NCI-H748 (cell line): ENCODE results near the gene ADCY5.

Experiments
- DNase-seq: peaks from one replicate; lab custom pipeline; 2025; ENCODE audit not compliant: unreplicated experiment; lab: John Stamatoyannopoulos, UW

ADCY5 gene

GRCh38 chr3:123330441-123330991 lies 118.4 kb downstream of the ADCY5 start:
- no peak for DNase-seq

- DNase-seq = no peak
Observed at GRCh38 chr3:123329636-123330340, 119.1 kb downstream of the ADCY5 start.

GRCh38 chr3:123328851-123329635 lies 119.8 kb downstream of the ADCY5 start:
- DNase-seq = peak; percentile 54

GRCh38 chr3:123327956-123328850 lies 120.7 kb downstream of the ADCY5 start:
- peak; percentile 14 for DNase-seq

GRCh38 chr3:123327480-123327879 lies 121.4 kb downstream of the ADCY5 start:
- DNase-seq = no peak

- no peak for DNase-seq
Observed at GRCh38 chr3:123326531-123326930, 122.4 kb downstream of the ADCY5 start.

GRCh38 chr3:123325766-123326256 lies 123.1 kb downstream of the ADCY5 start:
- DNase-seq = no peak

- no peak for DNase-seq
Observed at GRCh38 chr3:123324880-123325765, 123.8 kb downstream of the ADCY5 start.

GRCh38 chr3:123323781-123324180 lies 125.1 kb downstream of the ADCY5 start:
- no peak for DNase-seq

- DNase-seq = no peak
Observed at GRCh38 chr3:123322866-123323265, 126.0 kb downstream of the ADCY5 start.

GRCh38 chr3:123321806-123322205 lies 127.1 kb downstream of the ADCY5 start:
- DNase-seq = no peak

- DNase-seq = no peak
Observed at GRCh38 chr3:123320221-123320620, 128.7 kb downstream of the ADCY5 start.

GRCh38 chr3:123319760-123320159 lies 129.1 kb downstream of the ADCY5 start:
- DNase-seq = no peak

- DNase-seq = no peak
Observed at GRCh38 chr3:123318374-123318773, 130.5 kb downstream of the ADCY5 start.

- DNase-seq = no peak
Observed at GRCh38 chr3:123317716-123318115, 131.2 kb downstream of the ADCY5 start.

GRCh38 chr3:123315271-123315595 lies 133.7 kb downstream of the ADCY5 start:
- no peak for DNase-seq

- DNase-seq = peak; percentile 83
Observed at GRCh38 chr3:123314359-123315270, 134.3 kb downstream of the ADCY5 start.

GRCh38 chr3:123313889-123314288 lies 135.0 kb downstream of the ADCY5 start:
- DNase-seq = no peak
